Heart right ventricle (tissue), 16 donors: ENCODE data around the gene UTS2R. TPM values are rescaled to one million over a fixed set of nuclear protein-coding genes. Genes with fewer than 3 reads are reported as not detected.

Experiments
- ATAC-seq, 8 donors: fragments of 200-7000 bp; cut with Tn5 transposase; one replicate each; pipeline ENCODE4 v1.9.1; 2020; ENCODE audit warnings: mild to moderate bottlenecking in 8 of 8, moderate library complexity in 8 of 8, moderate number of reproducible peaks in 1 of 8
- DNase-seq, 2 donors: peaks; one replicate each; pipeline ENCODE4 v3.0.0-alpha.2; 2020
- H3K27ac ChIP-seq, 10 donors: fragments of 200-600 bp; sonication (generic) in 2 of 10; one replicate each; pipeline versions ENCODE4 v1.5.0 to v1.8.0; 2020 to 2022; ENCODE audit warnings: mild to moderate bottlenecking in 3 of 10
- H3K27me3 ChIP-seq, 7 donors: fragments of 200-600 bp; one replicate each; pipeline ENCODE4 v1.8.0; 2021 to 2022; ENCODE audit warnings: mild to moderate bottlenecking in 2 of 7
- H3K36me3 ChIP-seq, 9 donors: fragments of 200-600 bp; sonication (generic) in 1 of 9; one replicate each; pipeline versions ENCODE4 v1.5.0 to v1.8.0; 2020 to 2022; ENCODE audit warnings: mild to moderate bottlenecking in 2 of 9
- H3K4me1 ChIP-seq, 9 donors: fragments of 200-600 bp; sonication (generic) in 1 of 9; one replicate each; pipeline versions ENCODE4 v1.5.0 to v1.8.0; 2020 to 2022; ENCODE audit warnings: mild to moderate bottlenecking in 4 of 9
- H3K4me3 ChIP-seq, 10 donors: fragments of 200-600 bp; sonication (generic) in 2 of 10; one replicate each; pipeline versions ENCODE4 v1.5.0 to v1.8.0; 2020 to 2022; ENCODE audit warnings: mild to moderate bottlenecking in 7 of 10, moderate library complexity in 2 of 10
- H3K9me3 ChIP-seq, 11 donors: fragments of 200-600 bp in 10 of 11; sonication (generic) in 2 of 11; one replicate each; pipeline versions ENCODE4 v1.5.0 to v1.8.0; 2013 to 2022; ENCODE audit warnings: mild to moderate bottlenecking in 2 of 11, control low read depth in 1 of 11, moderate library complexity in 1 of 11
- CTCF ChIP-seq, 9 donors: fragments of 200-600 bp; sonication (generic) in 2 of 9; IDR thresholded peaks; one replicate each; pipeline versions ENCODE4 v1.5.0 to v1.8.0; 2021 to 2022; ENCODE audit warnings: antibody characterized with exemption in 9 of 9, mild to moderate bottlenecking in 5 of 9, moderate library complexity in 1 of 9
- WGBS, 2 donors: extraction: QIAGEN DNeasy Blood & Tissue Kit; methylation state at CpG; one replicate each; pipeline ENCODE4 v1.1.7; 2013; ENCODE audit warnings: inconsistent platforms in 1 of 2; 5-methylcytosine and 5-hydroxymethylcytosine counted together
- intact Hi-C, 10 donors: fragments of 100-400 bp; cut with DNase I; formaldehyde crosslinking; loops; one replicate each; pipeline versions ENCODE4 v1.11.1 to v1.14.2; 2022
- polyA plus RNA-seq, 2 donors: library from polyadenylated mRNA; stranded (reverse); fragments of 200-250 nt; gene quantifications; one replicate each; pipeline ENCODE4 v1.2.3, GENCODE V29; 2013
- total RNA-seq, 10 donors: library from RNA; stranded (reverse); fragmentation: NEBNext Ultra II Directional in 3 of 10; extraction: Animal tissue kit (Norgen Biotek cat#: 25700) in 3 of 10; gene quantifications; one replicate each; pipeline versions ENCODE4 v1.2.1 to v1.2.4, GENCODE V29; 2021 to 2023
- donor health status: Arrhythmogenic right ventricular cardiomyopathy.
- donor health status: ischemic (EF 13 %, LVEDD 7.1; RV severe dilation, severe dysfunction).
- donor health status: healthy with polysubstance abuse.
- donor health status: DM: no; HTN: yes; CAD: no.
- donor health status: DM: no; HTN: no; CAD: no.
- donor health status: ischemic (EF 25% LVEDD 6.9; RV normal size, moderate dysfunction).
- donor health status: ischemic (EF 25% LVEDD 5.7; RV mildly dilated, moderate dysfunction).
- donor health status: healthy.
- donor health status: DM: yes; HTN: yes; CAD: no.
- donor health status: Ischemic cardiomyopathy.
- donor health status: ischemic (EF 35%, LVEDD 5.7; RV mildly dilated, moderate dysfunction).
- donor health status: nonischemic (EF 11% LVEDD 7.7; RV severe dilation, severe dysfunction).
- donor health status: DM: yes; HTN: yes; CAD: no.
- donor health status: PGD.
- donor health status: ischemic (EF 29% LVEDD 5.4; RV normal size, mild dysfunction).
- donor health status: nonischemic (EF 23%, LVEDD 6.1; RV moderate dilation, normal function).

UTS2R gene
- total and polyA plus RNA-seq, 12 donors = 0.04 to 5.9 (median 1.3) TPM; not detected in 1

- peaks cover 0 to 11% (median 0%) of the 10 kb centered on the region in 9 donors for H3K36me3 ChIP-seq
- intact Hi-C loops = no loop called here
- WGBS, 2 donors = 67 to 71% methylated on average over 38 of the region's 38 CpGs
Measured at GRCh38 chr17:82386881-82387704, 15.5 kb downstream of the UTS2R start.

GRCh38 chr17:82387705-82388106 lies 16.1 kb downstream of the UTS2R start:
- Histone ChIP-seq H3K27ac (no peak overlapping the region), H3K4me1 (peaks cover 2 to 37% (median 13%) of the 10 kb centered on the region in 9 donors), H3K9me3 (no peaks in the 10 kb centered on the region), H3K36me3 (peaks cover 0 to 17% (median 0%) of the 10 kb centered on the region in 9 donors), H3K4me3 (no peak overlapping the region), H3K27me3 (peaks cover 0 to 38% (median 9%) of the 10 kb centered on the region in 7 donors)
- WGBS, 2 donors = 58 to 67% methylated on average over 3 of the region's 3 CpGs
- DNase-seq = no peak
- ATAC-seq = no peak
- intact Hi-C loops = no loop called here
- no peak for TF ChIP-seq CTCF (IDR thresholded peaks at IDR 0.05)

More at GRCh38 chr17:82386881-82387704, 15.5 kb downstream of the UTS2R start:
- no peak overlapping the region for H3K4me3 ChIP-seq
- ATAC-seq (no peak), DNase-seq (no peak)
- peaks cover 2 to 37% (median 13%) of the 10 kb centered on the region in 9 donors for H3K4me1 ChIP-seq
- H3K27me3 ChIP-seq = peaks cover 0 to 38% (median 9%) of the 10 kb centered on the region in 7 donors
- H3K27ac ChIP-seq = peak overlapping the region in 1 of 10 donors; percentile 53
- no peaks in the 10 kb centered on the region for H3K9me3 ChIP-seq
- no peak for TF ChIP-seq CTCF (IDR thresholded peaks at IDR 0.05)

- H3K4me3 ChIP-seq = no peak overlapping the region
- no peak for DNase-seq
Measured at GRCh38 chr17:82388223-82388921, 16.8 kb downstream of the UTS2R start.

More at GRCh38 chr17:82388223-82388921, 16.8 kb downstream of the UTS2R start:
- peak in 5 of 8 donors; percentile 11 to 41 (median 16) for ATAC-seq
- peaks cover 0 to 38% (median 9%) of the 10 kb centered on the region in 7 donors for H3K27me3 ChIP-seq
- H3K27ac ChIP-seq = no peak overlapping the region
- WGBS, 2 donors = 55 to 65% methylated on average over 32 to 34 of the region's 34 CpGs
- no peak for TF ChIP-seq CTCF (IDR thresholded peaks at IDR 0.05)
- peaks cover 2 to 37% (median 13%) of the 10 kb centered on the region in 9 donors for H3K4me1 ChIP-seq
- H3K36me3 ChIP-seq = peaks cover 0 to 24% (median 6%) of the 10 kb centered on the region in 9 donors
- intact Hi-C loops = no loop called here
- H3K9me3 ChIP-seq = no peaks in the 10 kb centered on the region
